ENCODE data around the gene HIBCH. TPM values are rescaled to one million over a fixed set of nuclear protein-coding genes. Genes with fewer than 3 reads are reported as not detected.
"Not testable (repeated sequence)": the region's sequence is repeated elsewhere in the genome, so short reads cannot be mapped to it uniquely, and the experiment has no call there.

Gene HIBCH
- total RNA-seq, 1 experiment from 2014 or later: 26.5 TPM

DNA sequence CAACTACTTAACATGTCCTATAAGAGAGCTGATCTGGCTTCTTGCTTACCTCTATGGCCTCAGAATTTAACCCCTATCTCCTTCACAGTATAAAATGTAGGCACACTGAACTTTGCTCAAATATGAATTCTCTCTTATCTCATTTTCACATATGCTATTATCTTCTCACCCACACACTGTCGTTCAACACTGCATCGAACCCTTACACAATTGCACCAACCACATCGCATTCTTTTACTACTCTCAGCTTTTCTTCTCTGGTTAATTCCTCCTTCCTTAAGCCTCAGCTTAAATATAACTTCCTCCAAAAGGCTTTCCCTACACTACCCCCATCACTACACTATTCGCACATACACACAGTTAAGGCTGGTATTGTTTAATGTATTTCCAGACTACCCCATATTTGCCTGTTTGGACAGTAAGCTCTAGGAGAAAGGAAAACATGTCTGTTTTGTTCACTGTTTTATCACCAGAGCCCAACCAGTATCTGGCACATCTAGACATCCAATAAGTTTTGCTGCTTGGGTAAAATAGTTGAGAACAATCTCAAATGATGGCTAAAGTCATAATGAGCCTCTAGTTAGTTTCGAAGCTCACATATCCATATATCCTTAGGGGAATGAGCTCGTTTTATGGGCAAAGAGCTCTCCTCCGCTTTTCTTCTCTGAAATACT is 47.7 kb downstream of the HIBCH start:
- ATAC-seq (no peak), DNase-seq (ENCODE audit: low spot score) (no peak)
- Mint-ChIP-seq H3K36me3 (peaks cover 27% of the 10 kb centered on the region), H3K27ac (peak overlapping the region; percentile 5; the same call in 1 of the 2 replicates), H3K9me3 (peaks cover 8% of the 10 kb centered on the region), H3K4me3 (no peak overlapping the region), H3K27me3 (ENCODE audit: low read depth) (no peaks in the 10 kb centered on the region), H3K4me1 (peaks cover 16% of the 10 kb centered on the region)
- CTCF ChIA-PET: interaction anchor here (1.4 kb wide), 1 partner anchor 48 kb away, joined by 4 read pairs; the partner anchor contains the start of gene HIBCH
- TF ChIP-seq, protein P1, sequence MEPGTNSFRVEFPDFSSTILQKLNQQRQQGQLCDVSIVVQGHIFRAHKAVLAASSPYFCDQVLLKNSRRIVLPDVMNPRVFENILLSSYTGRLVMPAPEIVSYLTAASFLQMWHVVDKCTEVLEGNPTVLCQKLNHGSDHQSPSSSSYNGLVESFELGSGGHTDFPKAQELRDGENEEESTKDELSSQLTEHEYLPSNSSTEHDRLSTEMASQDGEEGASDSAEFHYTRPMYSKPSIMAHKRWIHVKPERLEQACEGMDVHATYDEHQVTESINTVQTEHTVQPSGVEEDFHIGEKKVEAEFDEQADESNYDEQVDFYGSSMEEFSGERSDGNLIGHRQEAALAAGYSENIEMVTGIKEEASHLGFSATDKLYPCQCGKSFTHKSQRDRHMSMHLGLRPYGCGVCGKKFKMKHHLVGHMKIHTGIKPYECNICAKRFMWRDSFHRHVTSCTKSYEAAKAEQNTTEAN (CRISPR knock-in tag; IDR thresholded peaks at IDR 0.05): no peak
- TF ChIP-seq TCF7 (CRISPR knock-in tag; IDR thresholded peaks at IDR 0.05; ENCODE audit: low read depth): no peak
- no peak for TF ChIP-seq GRHL2 (CRISPR knock-in tag; IDR thresholded peaks at IDR 0.05; ENCODE audit: insufficient replicate concordance, severe bottlenecking)
- POLR2A ChIA-PET: no interaction called here

DNA sequence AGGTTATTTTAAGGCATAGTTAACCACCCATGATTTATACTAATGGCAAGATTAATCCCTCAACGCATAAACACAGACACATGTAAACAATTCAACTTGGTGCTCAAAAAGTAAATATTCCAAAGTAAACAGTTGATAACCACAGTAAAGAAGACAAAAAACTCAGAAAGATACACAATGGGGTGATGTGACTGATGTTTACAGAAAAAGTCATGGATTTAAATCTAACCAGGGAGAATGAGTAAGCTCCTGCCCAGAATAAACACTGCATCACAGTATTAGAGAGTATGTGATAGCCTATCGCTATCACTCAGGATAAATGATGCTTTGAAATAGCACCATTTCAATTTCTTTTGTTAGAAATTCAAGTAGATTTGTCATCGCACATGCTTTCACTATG is 49.3 kb downstream of the HIBCH start:
- no peak for DNase-seq (ENCODE audit: low spot score)
- ChIA-PET POLR2A (no interaction called here), CTCF (no interaction called here)
- Mint-ChIP-seq H3K36me3 (peaks cover 21% of the 10 kb centered on the region), H3K4me3 (no peak overlapping the region), H3K9me3 (peaks cover 15% of the 10 kb centered on the region), H3K27me3 (ENCODE audit: low read depth) (no peaks in the 10 kb centered on the region), H3K27ac (no peak overlapping the region), H3K4me1 (peaks cover 16% of the 10 kb centered on the region)
- no peak for ATAC-seq
- TF ChIP-seq GRHL2 (CRISPR knock-in tag; IDR thresholded peaks at IDR 0.05; ENCODE audit: insufficient replicate concordance, severe bottlenecking) (no peak), HMGA2 (CRISPR knock-in tag; IDR thresholded peaks at IDR 0.05) (no peak), ATF1 (CRISPR knock-in tag; IDR thresholded peaks at IDR 0.05) (no peak), NFYB (CRISPR knock-in tag; conservative IDR thresholded peaks at IDR 0.05; ENCODE audit: low read depth) (no peak), MXD4 (CRISPR knock-in tag; IDR thresholded peaks at IDR 0.05; ENCODE audit: borderline replicate concordance) (no peak), ZNF423 (CRISPR knock-in tag; IDR thresholded peaks at IDR 0.05) (no peak), ELF4 (CRISPR knock-in tag; IDR thresholded peaks at IDR 0.05; ENCODE audit: low read depth) (no peak), TEAD4 (CRISPR knock-in tag; IDR thresholded peaks at IDR 0.05) (no peak), ZNF219 (CRISPR knock-in tag; IDR thresholded peaks at IDR 0.05; ENCODE audit: borderline replicate concordance) (no peak), OVOL2 (CRISPR knock-in tag; IDR thresholded peaks at IDR 0.05; ENCODE audit: borderline replicate concordance) (no peak), CREB1 (CRISPR knock-in tag; IDR thresholded peaks at IDR 0.05) (no peak), GTF2I (CRISPR knock-in tag; conservative IDR thresholded peaks at IDR 0.05) (no peak), FOXP1 (CRISPR knock-in tag; IDR thresholded peaks at IDR 0.05; ENCODE audit: borderline replicate concordance) (no peak), SMAD3 (CRISPR knock-in tag; IDR thresholded peaks at IDR 0.05; ENCODE audit: borderline replicate concordance) (no peak), FOXJ3 (CRISPR knock-in tag; IDR thresholded peaks at IDR 0.05; ENCODE audit: borderline replicate concordance) (no peak), EMX1 (CRISPR knock-in tag; IDR thresholded peaks at IDR 0.05) (no peak)
- TF ChIP-seq, protein P2, sequence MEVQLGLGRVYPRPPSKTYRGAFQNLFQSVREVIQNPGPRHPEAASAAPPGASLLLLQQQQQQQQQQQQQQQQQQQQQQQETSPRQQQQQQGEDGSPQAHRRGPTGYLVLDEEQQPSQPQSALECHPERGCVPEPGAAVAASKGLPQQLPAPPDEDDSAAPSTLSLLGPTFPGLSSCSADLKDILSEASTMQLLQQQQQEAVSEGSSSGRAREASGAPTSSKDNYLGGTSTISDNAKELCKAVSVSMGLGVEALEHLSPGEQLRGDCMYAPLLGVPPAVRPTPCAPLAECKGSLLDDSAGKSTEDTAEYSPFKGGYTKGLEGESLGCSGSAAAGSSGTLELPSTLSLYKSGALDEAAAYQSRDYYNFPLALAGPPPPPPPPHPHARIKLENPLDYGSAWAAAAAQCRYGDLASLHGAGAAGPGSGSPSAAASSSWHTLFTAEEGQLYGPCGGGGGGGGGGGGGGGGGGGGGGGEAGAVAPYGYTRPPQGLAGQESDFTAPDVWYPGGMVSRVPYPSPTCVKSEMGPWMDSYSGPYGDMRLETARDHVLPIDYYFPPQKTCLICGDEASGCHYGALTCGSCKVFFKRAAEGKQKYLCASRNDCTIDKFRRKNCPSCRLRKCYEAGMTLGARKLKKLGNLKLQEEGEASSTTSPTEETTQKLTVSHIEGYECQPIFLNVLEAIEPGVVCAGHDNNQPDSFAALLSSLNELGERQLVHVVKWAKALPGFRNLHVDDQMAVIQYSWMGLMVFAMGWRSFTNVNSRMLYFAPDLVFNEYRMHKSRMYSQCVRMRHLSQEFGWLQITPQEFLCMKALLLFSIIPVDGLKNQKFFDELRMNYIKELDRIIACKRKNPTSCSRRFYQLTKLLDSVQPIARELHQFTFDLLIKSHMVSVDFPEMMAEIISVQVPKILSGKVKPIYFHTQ (CRISPR knock-in tag; IDR thresholded peaks at IDR 0.05): no peak
- TF ChIP-seq, protein P3, sequence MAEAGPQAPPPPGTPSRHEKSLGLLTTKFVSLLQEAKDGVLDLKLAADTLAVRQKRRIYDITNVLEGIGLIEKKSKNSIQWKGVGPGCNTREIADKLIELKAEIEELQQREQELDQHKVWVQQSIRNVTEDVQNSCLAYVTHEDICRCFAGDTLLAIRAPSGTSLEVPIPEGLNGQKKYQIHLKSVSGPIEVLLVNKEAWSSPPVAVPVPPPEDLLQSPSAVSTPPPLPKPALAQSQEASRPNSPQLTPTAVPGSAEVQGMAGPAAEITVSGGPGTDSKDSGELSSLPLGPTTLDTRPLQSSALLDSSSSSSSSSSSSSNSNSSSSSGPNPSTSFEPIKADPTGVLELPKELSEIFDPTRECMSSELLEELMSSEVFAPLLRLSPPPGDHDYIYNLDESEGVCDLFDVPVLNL (CRISPR knock-in tag; IDR thresholded peaks at IDR 0.05; ENCODE audit: borderline replicate concordance, low read depth): no peak
- TF ChIP-seq, protein P4, sequence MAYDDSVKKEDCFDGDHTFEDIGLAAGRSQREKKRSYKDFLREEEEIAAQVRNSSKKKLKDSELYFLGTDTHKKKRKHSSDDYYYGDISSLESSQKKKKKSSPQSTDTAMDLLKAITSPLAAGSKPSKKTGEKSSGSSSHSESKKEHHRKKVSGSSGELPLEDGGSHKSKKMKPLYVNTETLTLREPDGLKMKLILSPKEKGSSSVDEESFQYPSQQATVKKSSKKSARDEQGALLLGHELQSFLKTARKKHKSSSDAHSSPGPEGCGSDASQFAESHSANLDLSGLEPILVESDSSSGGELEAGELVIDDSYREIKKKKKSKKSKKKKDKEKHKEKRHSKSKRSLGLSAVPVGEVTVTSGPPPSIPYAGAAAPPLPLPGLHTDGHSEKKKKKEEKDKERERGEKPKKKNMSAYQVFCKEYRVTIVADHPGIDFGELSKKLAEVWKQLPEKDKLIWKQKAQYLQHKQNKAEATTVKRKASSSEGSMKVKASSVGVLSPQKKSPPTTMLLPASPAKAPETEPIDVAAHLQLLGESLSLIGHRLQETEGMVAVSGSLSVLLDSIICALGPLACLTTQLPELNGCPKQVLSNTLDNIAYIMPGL (CRISPR knock-in tag; IDR thresholded peaks at IDR 0.05): no peak

DNA sequence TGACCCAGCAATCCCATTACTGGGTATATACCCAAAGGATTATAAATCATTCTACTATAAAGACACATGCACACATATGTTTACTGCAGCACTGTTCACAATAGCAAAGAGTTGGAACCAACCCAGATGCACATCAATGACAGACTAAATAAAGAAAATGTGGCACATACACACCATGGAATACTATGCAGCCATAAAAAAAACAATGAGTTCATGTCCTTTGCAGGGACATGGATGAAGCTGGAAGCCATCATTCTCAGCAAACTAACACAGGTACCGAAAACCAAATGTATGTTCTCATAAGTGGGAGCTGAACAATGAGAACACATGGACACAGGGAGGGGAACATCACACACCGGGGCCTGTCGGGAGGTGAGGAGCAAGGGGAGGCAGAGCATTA is 49.9 kb downstream of the HIBCH start:
- H3K27ac Mint-ChIP-seq; CTCF ChIA-PET; POLR2A ChIA-PET; H3K4me3 Mint-ChIP-seq; DNase-seq (ENCODE audit: low spot score); ATAC-seq; H3K27me3 Mint-ChIP-seq (ENCODE audit: low read depth): not testable (repeated sequence)
- H3K9me3 Mint-ChIP-seq: peaks cover 13% of the 10 kb centered on the region
- peaks cover 19% of the 10 kb centered on the region for H3K36me3 Mint-ChIP-seq
- H3K4me1 Mint-ChIP-seq: peaks cover 13% of the 10 kb centered on the region
